ENCODE data around the gene AUTS2. TPM values are rescaled to one million over a fixed set of nuclear protein-coding genes. Genes with fewer than 3 reads are reported as not detected.

Gene AUTS2
- total RNA-seq, 1 experiment from 2014 or later: 42.1 TPM

DNA sequence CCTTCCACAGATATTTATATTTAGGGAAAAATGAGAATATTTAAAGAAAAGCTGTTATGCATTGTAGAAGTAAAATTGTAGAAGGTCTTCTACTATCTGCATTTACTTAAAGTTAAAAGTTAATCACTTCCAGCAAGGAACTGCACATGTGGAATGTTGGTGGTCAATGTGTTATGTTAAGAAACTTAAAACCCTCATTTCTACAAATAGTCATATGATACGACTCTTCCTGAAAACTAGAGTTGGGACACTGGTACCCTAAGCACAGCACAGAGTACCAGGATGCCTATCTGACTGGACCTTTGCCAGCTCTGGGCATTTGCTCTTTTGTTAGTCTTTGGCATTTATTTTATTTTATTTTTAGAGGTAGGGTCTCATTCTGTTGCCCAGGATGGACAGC lies 1009.5 kb downstream of the AUTS2 start:
- Histone ChIP-seq H3K9me3 (ENCODE audit: low read depth, low read length, poor library complexity, severe bottlenecking) (no peaks in the 10 kb centered on the region), H3K27ac (ENCODE audit: low read depth, low read length, poor library complexity, severe bottlenecking) (no peak overlapping the region), H3K4me1 (ENCODE audit: insufficient read depth, low read length, poor library complexity, severe bottlenecking) (no peaks in the 10 kb centered on the region), H3K4me3 (ENCODE audit: low read depth, low read length, poor library complexity, severe bottlenecking) (no peak overlapping the region), H3K36me3 (ENCODE audit: insufficient read depth, low read length, poor library complexity, severe bottlenecking) (no peaks in the 10 kb centered on the region), H3K27me3 (replicated peaks; ENCODE audit: insufficient read depth, low read depth, low read length, poor library complexity) (no peaks in the 10 kb centered on the region)
- no TSS peak for BruUV-seq (replicated peaks)
- DNase-seq (ENCODE audit: low spot score): no peak
- intact Hi-C loops (cut with micrococcal nuclease; ENCODE audit: unreplicated experiment): no loop called here
- POLR2A ChIA-PET (ENCODE audit: low non-redundant PET): no interaction called here
- TF ChIP-seq EZH2 (IDR thresholded peaks at IDR 0.05; ENCODE audit: borderline replicate concordance, low read depth, low read length, poor library complexity, severe bottlenecking): no peak
- TF ChIP-seq CTCF (conservative IDR thresholded peaks at IDR 0.05; ENCODE audit: low read depth, low read length): no peak
- CTCF ChIA-PET: no interaction called here

GRCh38 chr7:70608229-70608628 lies 1010.0 kb downstream of the AUTS2 start:
- H3K4me1 ChIP-seq (ENCODE audit: insufficient read depth, low read length, poor library complexity, severe bottlenecking): no peaks in the 10 kb centered on the region
- H3K9me3 ChIP-seq (ENCODE audit: low read depth, low read length, poor library complexity, severe bottlenecking): no peaks in the 10 kb centered on the region
- no TSS peak for BruUV-seq (replicated peaks)
- no peak for DNase-seq (ENCODE audit: low spot score)
- intact Hi-C loops (cut with micrococcal nuclease; ENCODE audit: unreplicated experiment): no loop called here
- H3K36me3 ChIP-seq (ENCODE audit: insufficient read depth, low read length, poor library complexity, severe bottlenecking): no peaks in the 10 kb centered on the region
- H3K27me3 ChIP-seq (replicated peaks; ENCODE audit: insufficient read depth, low read depth, low read length, poor library complexity): no peaks in the 10 kb centered on the region
- H3K4me3 ChIP-seq (ENCODE audit: low read depth, low read length, poor library complexity, severe bottlenecking): no peak overlapping the region
- ChIA-PET POLR2A (ENCODE audit: low non-redundant PET) (no interaction called here), CTCF (no interaction called here)
- no peak overlapping the region for H3K27ac ChIP-seq (ENCODE audit: low read depth, low read length, poor library complexity, severe bottlenecking)
- no peak for TF ChIP-seq EZH2 (IDR thresholded peaks at IDR 0.05; ENCODE audit: borderline replicate concordance, low read depth, low read length, poor library complexity, severe bottlenecking)
- TF ChIP-seq CTCF (conservative IDR thresholded peaks at IDR 0.05; ENCODE audit: low read depth, low read length): no peak

GRCh38 chr7:70612811-70613210 lies 1014.5 kb downstream of the AUTS2 start:
- POLR2A ChIA-PET (ENCODE audit: low non-redundant PET): no interaction called here
- Histone ChIP-seq H3K4me3 (ENCODE audit: low read depth, low read length, poor library complexity, severe bottlenecking) (no peak overlapping the region), H3K4me1 (ENCODE audit: insufficient read depth, low read length, poor library complexity, severe bottlenecking) (peaks cover 8% of the 10 kb centered on the region), H3K9me3 (ENCODE audit: low read depth, low read length, poor library complexity, severe bottlenecking) (no peaks in the 10 kb centered on the region), H3K36me3 (ENCODE audit: insufficient read depth, low read length, poor library complexity, severe bottlenecking) (no peaks in the 10 kb centered on the region), H3K27ac (ENCODE audit: low read depth, low read length, poor library complexity, severe bottlenecking) (no peak overlapping the region), H3K27me3 (replicated peaks; ENCODE audit: insufficient read depth, low read depth, low read length, poor library complexity) (no peaks in the 10 kb centered on the region)
- CTCF ChIA-PET: no interaction called here
- TF ChIP-seq CTCF (conservative IDR thresholded peaks at IDR 0.05; ENCODE audit: low read depth, low read length) (no peak), EZH2 (IDR thresholded peaks at IDR 0.05; ENCODE audit: borderline replicate concordance, low read depth, low read length, poor library complexity, severe bottlenecking) (no peak)
- DNase-seq (ENCODE audit: low spot score): no peak
- BruUV-seq (replicated peaks): no TSS peak
- intact Hi-C loops (cut with micrococcal nuclease; ENCODE audit: unreplicated experiment): no loop called here

Data from A673 (cell line).